Transverse colon (tissue), 4 donors: ENCODE results near the gene LEPROT. TPM values are rescaled to one million over a fixed set of nuclear protein-coding genes. Genes with fewer than 3 reads are reported as not detected.

Experiments used
- DNase-seq: peaks from one replicate; pipeline ENCODE4 v3.0.0-alpha.2; 2019
- H3K27ac ChIP-seq, 4 donors: fragments of 200-600 bp; sonication (generic); 2 replicates each; pipeline ENCODE4 v1.5.1; 2016 to 2018; ENCODE audit warnings: inconsistent platforms in 4 of 4
- H3K27me3 ChIP-seq: fragments of 200-600 bp; sonication (generic); 2 replicates; pipeline ENCODE4 v1.5.1; 2017; ENCODE audit warnings: inconsistent platforms
- H3K36me3 ChIP-seq, 4 donors: fragments of 200-600 bp; sonication (generic); 2 replicates each; pipeline ENCODE4 v1.5.1; 2017 to 2019; ENCODE audit warnings: inconsistent platforms in 4 of 4
- H3K4me1 ChIP-seq, 4 donors: fragments of 200-600 bp; sonication (generic); 2 replicates each; pipeline ENCODE4 v1.5.1; 2017 to 2020; ENCODE audit warnings: inconsistent platforms in 4 of 4
- H3K4me3 ChIP-seq, 4 donors: fragments of 200-600 bp; sonication (generic); 1 replicate in 1 of 4; 2 replicates in 3 of 4; pipeline versions ENCODE4 v1.5.1 to v1.6.1; 2017 to 2019; ENCODE audit warnings: inconsistent platforms in 4 of 4
- H3K9me3 ChIP-seq, 2 donors: fragments of 200-600 bp; sonication (generic); 2 replicates each; pipeline ENCODE4 v1.5.1; 2017 to 2019; ENCODE audit warnings: inconsistent platforms in 2 of 2
- EP300 ChIP-seq: sonication (generic); formaldehyde crosslinking; IDR thresholded peaks from one replicate; pipeline ENCODE4 v1.6.1; 2017; ENCODE audit warnings: antibody characterized with exemption, low read depth
- POLR2A ChIP-seq: fragments of 450-650 bp; IDR thresholded peaks from one replicate; pipeline ENCODE4 v1.6.1; 2016; ENCODE audit warnings: antibody characterized with exemption, mild to moderate bottlenecking, moderate library complexity
- POLR2AphosphoS5 ChIP-seq, 3 donors: sonication (generic); formaldehyde crosslinking; IDR thresholded peaks; one replicate each; pipeline ENCODE4 v1.6.1; 2016; ENCODE audit warnings: antibody characterized with exemption in 3 of 3
- WGBS, 2 donors: methylation state at CpG; one replicate each; pipeline ENCODE4 v1.1.5; 2018; ENCODE audit warnings: low coverage in 1 of 2; 5-methylcytosine and 5-hydroxymethylcytosine counted together
- in situ Hi-C, 4 donors: fragments of 200-750 bp; cut with MboI; loops; one replicate each; pipeline versions ENCODE4 v1.15.0 to v1.15.1; 2017; ENCODE audit warnings: low sequenced_read_pairs in 3 of 4, low pct_ligation_motif_present in 1 of 4, low pct_unique_long_range_greater_than_20kb in 1 of 4
- intact Hi-C: fragments of 100-400 bp; cut with DNase I; formaldehyde crosslinking; loops from one replicate; pipeline ENCODE4 v1.15.1; 2023; ENCODE audit warnings: low total_unique reads
- total RNA-seq, 4 donors: library from RNA; depleted of rRNA; stranded (reverse); fragments of >200 nt; gene quantifications; one replicate each; pipeline ENCODE4 v1.1.0, GENCODE V29; 2016
- TF ChIP-seq, protein P1 (sequence below), 5 experiments: fragments of 200-600 bp in 3 of 5; fragments of 450-650 bp in 2 of 5; sonication (generic) in 3 of 5; IDR thresholded peaks; 1 replicate in 2 of 5; 2 replicates in 3 of 5; pipeline ENCODE4 v1.5.1; 2016 to 2017; ENCODE audit warnings: antibody characterized with exemption in 5 of 5, inconsistent platforms in 3 of 5, mild to moderate bottlenecking in 2 of 5, moderate library complexity in 1 of 5

Gene LEPROT
- total RNA-seq, 4 donors from 2014 or later = 14.1 to 69.4 (median 36.6) TPM

DNA sequence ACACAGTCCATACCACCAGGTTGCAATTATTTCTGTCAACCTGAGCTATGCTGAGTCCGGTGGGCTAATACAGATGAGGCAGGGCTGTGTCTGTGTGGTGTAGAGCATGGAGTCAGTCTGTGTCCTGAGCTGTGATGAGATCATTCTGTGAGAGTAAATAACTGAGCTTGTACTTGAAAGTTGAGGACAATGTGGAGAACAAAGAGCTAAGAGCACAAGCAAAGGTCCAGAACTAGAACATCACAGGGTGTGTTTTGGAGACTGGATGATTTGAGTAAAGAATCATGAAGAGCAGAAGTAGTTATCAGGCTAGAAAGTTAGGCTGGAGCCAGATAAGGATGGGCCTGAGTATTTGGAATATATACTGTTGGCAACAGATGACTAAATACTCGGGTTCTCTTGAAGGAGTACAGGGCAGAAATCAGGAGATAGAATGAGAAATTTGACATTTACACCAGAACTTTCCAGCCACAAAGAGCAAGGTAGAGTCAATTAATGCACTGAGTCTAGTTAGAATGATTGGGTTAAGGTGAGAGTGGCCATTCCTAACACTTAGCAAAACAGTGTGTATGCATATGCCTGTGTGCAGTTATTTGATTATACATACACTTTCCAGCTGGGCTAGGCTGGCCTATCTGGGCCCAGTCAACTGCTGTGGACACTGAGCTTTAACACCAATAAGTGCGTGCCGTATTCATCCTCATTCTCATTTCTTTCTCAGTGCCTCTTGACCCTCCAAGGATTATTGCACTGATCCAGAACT is 48.8 kb downstream of the LEPROT start:
- Histone ChIP-seq H3K9me3 (no peaks in the 10 kb centered on the region), H3K4me3 (no peak overlapping the region), H3K27me3 (no peaks in the 10 kb centered on the region), H3K27ac (no peak overlapping the region), H3K4me1 (peaks cover 0 to 5% (median 0%) of the 10 kb centered on the region in 4 donors), H3K36me3 (no peaks in the 10 kb centered on the region)
- in situ Hi-C loops (no loop called here), intact Hi-C loops (no loop called here)
- no peak for DNase-seq
- WGBS, 2 donors = 78 to 81% methylated on average over 2 to 4 of the region's 4 CpGs
- TF ChIP-seq POLR2A (no peak), POLR2AphosphoS5 (IDR thresholded peaks at IDR 0.05) (no peak), EP300 (no peak)
- TF ChIP-seq, protein P1, sequence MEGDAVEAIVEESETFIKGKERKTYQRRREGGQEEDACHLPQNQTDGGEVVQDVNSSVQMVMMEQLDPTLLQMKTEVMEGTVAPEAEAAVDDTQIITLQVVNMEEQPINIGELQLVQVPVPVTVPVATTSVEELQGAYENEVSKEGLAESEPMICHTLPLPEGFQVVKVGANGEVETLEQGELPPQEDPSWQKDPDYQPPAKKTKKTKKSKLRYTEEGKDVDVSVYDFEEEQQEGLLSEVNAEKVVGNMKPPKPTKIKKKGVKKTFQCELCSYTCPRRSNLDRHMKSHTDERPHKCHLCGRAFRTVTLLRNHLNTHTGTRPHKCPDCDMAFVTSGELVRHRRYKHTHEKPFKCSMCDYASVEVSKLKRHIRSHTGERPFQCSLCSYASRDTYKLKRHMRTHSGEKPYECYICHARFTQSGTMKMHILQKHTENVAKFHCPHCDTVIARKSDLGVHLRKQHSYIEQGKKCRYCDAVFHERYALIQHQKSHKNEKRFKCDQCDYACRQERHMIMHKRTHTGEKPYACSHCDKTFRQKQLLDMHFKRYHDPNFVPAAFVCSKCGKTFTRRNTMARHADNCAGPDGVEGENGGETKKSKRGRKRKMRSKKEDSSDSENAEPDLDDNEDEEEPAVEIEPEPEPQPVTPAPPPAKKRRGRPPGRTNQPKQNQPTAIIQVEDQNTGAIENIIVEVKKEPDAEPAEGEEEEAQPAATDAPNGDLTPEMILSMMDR (IDR thresholded peaks at IDR 0.05) = no peak

DNA sequence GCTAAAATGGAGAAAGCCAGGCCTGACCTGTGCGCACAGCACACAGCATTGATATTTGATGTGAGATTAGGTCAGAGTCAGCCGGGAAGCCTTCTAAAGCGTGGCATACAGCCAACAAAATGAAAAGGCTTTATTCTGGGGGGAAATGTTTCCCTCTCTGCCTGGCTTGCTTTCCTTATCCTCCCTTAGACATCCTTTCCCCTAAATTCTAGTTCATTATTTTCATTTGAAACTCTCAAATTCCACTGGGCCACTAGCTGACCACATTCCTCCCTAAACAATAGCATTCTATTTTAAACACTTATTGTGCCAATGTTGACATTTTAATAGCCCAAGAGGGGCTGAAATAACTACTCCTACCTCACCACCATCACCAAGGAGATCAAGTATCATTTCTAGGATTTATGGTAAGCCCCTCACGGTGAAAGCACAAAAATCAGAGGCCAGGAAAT is 49.4 kb downstream of the LEPROT start:
- intact Hi-C loops = no loop called here
- in situ Hi-C loops = no loop called here
- Histone ChIP-seq H3K27ac (no peak overlapping the region), H3K4me3 (no peak overlapping the region), H3K36me3 (no peaks in the 10 kb centered on the region), H3K4me1 (peaks cover 0 to 5% (median 0%) of the 10 kb centered on the region in 4 donors), H3K27me3 (no peaks in the 10 kb centered on the region), H3K9me3 (no peaks in the 10 kb centered on the region)
- WGBS, 2 donors = 60 to 80% methylated on average over 1 to 4 of the region's 4 CpGs
- TF ChIP-seq POLR2AphosphoS5 (IDR thresholded peaks at IDR 0.05) (no peak), POLR2A (no peak), EP300 (no peak)
- TF ChIP-seq, protein P1 (IDR thresholded peaks at IDR 0.05) = no peak
- DNase-seq = no peak

DNA sequence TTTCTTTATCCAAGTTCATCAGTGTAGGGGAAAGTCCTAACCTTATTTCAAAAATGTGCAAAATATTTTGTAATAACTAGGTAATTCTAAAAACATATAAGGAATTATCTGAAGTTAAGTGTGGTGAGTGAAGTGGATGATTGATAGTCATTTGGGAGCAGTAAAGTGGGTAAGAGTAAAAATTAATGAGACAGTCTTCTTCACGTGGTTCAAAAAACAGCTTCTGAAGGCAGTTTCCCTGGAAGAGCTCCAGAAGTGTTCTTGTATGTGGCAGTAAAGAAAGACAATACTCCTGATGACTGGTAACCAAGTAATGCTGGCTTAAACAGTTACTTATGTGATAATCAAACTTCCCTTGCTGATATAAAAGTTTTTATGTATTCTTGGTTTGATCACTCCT is 50.3 kb downstream of the LEPROT start:
- 32 to 42% methylated on average over 1 of the region's 1 CpG for WGBS, 2 donors
- H3K27ac ChIP-seq = no peak overlapping the region
- TF ChIP-seq POLR2AphosphoS5 (IDR thresholded peaks at IDR 0.05) (no peak), POLR2A (no peak), EP300 (no peak)
- TF ChIP-seq, protein P1 (IDR thresholded peaks at IDR 0.05) = no peak
- no peaks in the 10 kb centered on the region for H3K9me3 ChIP-seq
- H3K36me3 ChIP-seq = no peaks in the 10 kb centered on the region
- intact Hi-C loops (no loop called here), in situ Hi-C loops (no loop called here)
- no peak for DNase-seq
- no peak overlapping the region for H3K4me3 ChIP-seq
- peaks cover 0 to 5% (median 0%) of the 10 kb centered on the region in 4 donors for H3K4me1 ChIP-seq
- H3K27me3 ChIP-seq = no peaks in the 10 kb centered on the region

DNA sequence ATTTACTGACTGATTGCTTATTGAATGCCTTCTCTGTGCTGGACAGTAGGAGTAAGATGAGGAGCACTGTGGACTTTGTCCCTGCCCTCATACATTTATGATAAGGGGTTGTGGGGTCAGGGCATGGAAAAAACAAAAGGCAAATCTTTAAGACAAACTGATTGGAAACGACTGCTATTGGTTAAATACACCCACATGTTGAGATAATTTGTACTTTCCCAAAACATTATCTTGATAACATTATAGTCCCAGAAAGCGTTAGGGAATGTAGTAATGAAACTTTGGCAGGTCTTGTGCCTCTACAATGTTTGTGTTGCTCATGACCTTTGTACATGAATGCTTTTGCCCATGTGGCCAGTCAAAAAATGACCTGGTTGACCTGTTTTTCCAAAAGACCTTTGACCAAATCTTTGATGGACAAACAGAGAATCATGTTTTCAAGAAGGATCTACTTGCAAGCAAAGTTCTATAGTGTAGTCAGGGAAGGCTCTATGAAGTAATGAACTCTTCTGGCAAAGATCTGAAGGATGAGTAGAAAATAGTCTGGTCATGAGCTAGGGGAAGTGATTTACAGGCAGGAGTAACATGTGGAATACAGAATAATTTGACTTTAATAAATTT is 50.9 kb downstream of the LEPROT start:
- Histone ChIP-seq H3K4me3 (no peak overlapping the region), H3K4me1 (peaks cover 0 to 5% (median 0%) of the 10 kb centered on the region in 4 donors), H3K9me3 (no peaks in the 10 kb centered on the region), H3K27me3 (no peaks in the 10 kb centered on the region), H3K27ac (no peak overlapping the region), H3K36me3 (no peaks in the 10 kb centered on the region)
- intact Hi-C loops (no loop called here), in situ Hi-C loops (no loop called here)
- DNase-seq = no peak
- 33% methylated on average over 2 of the region's 2 CpGs; no CpG with 5 or more reads in 1 of the 2 donors for WGBS, 2 donors
- TF ChIP-seq POLR2A (no peak), POLR2AphosphoS5 (IDR thresholded peaks at IDR 0.05) (no peak), EP300 (no peak)
- TF ChIP-seq, protein P1 (IDR thresholded peaks at IDR 0.05) = no peak
